Nephron progenitor cell (in vitro differentiated cells): Measurements from ENCODE around the gene ELL2.

Experiments used
- DNase-seq: peaks from one replicate; pipeline ENCODE4 v3.0.0; 2021
- H3K27ac Mint-ChIP-seq: 2 replicates; pipeline ENCODE4 v1.8.0; 2021; ENCODE audit warnings: mild to moderate bottlenecking, moderate library complexity, mixed read lengths
- H3K27me3 Mint-ChIP-seq: 2 replicates; pipeline ENCODE4 v1.8.0; 2021; ENCODE audit warnings: mild to moderate bottlenecking, low read depth, mixed read lengths; ENCODE audit not compliant: poor library complexity
- H3K36me3 Mint-ChIP-seq: 2 replicates; pipeline ENCODE4 v1.8.0; 2021; ENCODE audit warnings: low read depth, mixed read lengths
- H3K4me1 Mint-ChIP-seq: 2 replicates; pipeline ENCODE4 v1.8.0; 2021; ENCODE audit warnings: mixed read lengths
- H3K4me3 Mint-ChIP-seq: 2 replicates; pipeline ENCODE4 v1.8.0; 2021; ENCODE audit warnings: mild to moderate bottlenecking, moderate library complexity, mixed read lengths
- H3K9me3 Mint-ChIP-seq: 2 replicates; pipeline ENCODE4 v1.8.0; 2021; ENCODE audit warnings: mild to moderate bottlenecking, moderate library complexity, mixed read lengths
- CTCF ChIP-seq: fragments of 200-600 bp; sonication (generic); IDR thresholded peaks from 2 replicates; pipeline ENCODE4 v1.5.0; 2021; ENCODE audit warnings: antibody characterized with exemption

The ELL2 gene

GRCh38 chr5:95863383-95863757 is 98.3 kb downstream of the ELL2 start:
- Mint-ChIP-seq H3K27ac (peak overlapping the region; percentile 98), H3K36me3 (peaks cover 4% of the 10 kb centered on the region), H3K27me3 (peaks cover 13% of the 10 kb centered on the region), H3K9me3 (peaks cover 8% of the 10 kb centered on the region), H3K4me3 (peak overlapping the region; percentile 16), H3K4me1 (peaks cover 75% of the 10 kb centered on the region)
- TF ChIP-seq CTCF = no peak
- DNase-seq = no peak

- peaks cover 3% of the 10 kb centered on the region for H3K9me3 Mint-ChIP-seq
- H3K4me3 Mint-ChIP-seq = peak overlapping the region; percentile 20
- TF ChIP-seq CTCF = no peak
- peaks cover 13% of the 10 kb centered on the region for H3K27me3 Mint-ChIP-seq
- H3K27ac Mint-ChIP-seq = peak overlapping the region; percentile 98
- peaks cover 80% of the 10 kb centered on the region for H3K4me1 Mint-ChIP-seq
- no peaks in the 10 kb centered on the region for H3K36me3 Mint-ChIP-seq
- no peak for DNase-seq
Measured at GRCh38 chr5:95862671-95863382, 98.8 kb downstream of the ELL2 start.

- peak overlapping the region; percentile 98 for H3K27ac Mint-ChIP-seq
- no peaks in the 10 kb centered on the region for H3K9me3 Mint-ChIP-seq
- H3K4me3 Mint-ChIP-seq = peak overlapping the region; percentile 20
- H3K36me3 Mint-ChIP-seq = no peaks in the 10 kb centered on the region
- H3K27me3 Mint-ChIP-seq = peaks cover 13% of the 10 kb centered on the region
- no peak for TF ChIP-seq CTCF
- peaks cover 89% of the 10 kb centered on the region for H3K4me1 Mint-ChIP-seq
- DNase-seq = no peak
Measured at GRCh38 chr5:95861864-95862561, 99.6 kb downstream of the ELL2 start.

GRCh38 chr5:95861221-95861863 is 100.3 kb downstream of the ELL2 start:
- TF ChIP-seq CTCF = no peak
- peaks cover 95% of the 10 kb centered on the region for H3K4me1 Mint-ChIP-seq
- no peak for DNase-seq
- no peaks in the 10 kb centered on the region for H3K9me3 Mint-ChIP-seq
- H3K27me3 Mint-ChIP-seq = peaks cover 13% of the 10 kb centered on the region
- H3K27ac Mint-ChIP-seq = peak overlapping the region; percentile 53
- no peaks in the 10 kb centered on the region for H3K36me3 Mint-ChIP-seq
- no peak overlapping the region for H3K4me3 Mint-ChIP-seq

- peak overlapping the region; percentile 4 for H3K4me3 Mint-ChIP-seq
- DNase-seq = no peak
- H3K27ac Mint-ChIP-seq = no peak overlapping the region
- no peak for TF ChIP-seq CTCF
- no peaks in the 10 kb centered on the region for H3K36me3 Mint-ChIP-seq
- H3K27me3 Mint-ChIP-seq = peaks cover 9% of the 10 kb centered on the region
- H3K4me1 Mint-ChIP-seq = peaks cover 87% of the 10 kb centered on the region
- H3K9me3 Mint-ChIP-seq = no peaks in the 10 kb centered on the region
Measured at GRCh38 chr5:95859661-95860060, 102.0 kb downstream of the ELL2 start.
